Mucosa of descending colon (tissue), 3 donors: ENCODE results near the gene HS1BP3. TPM values are rescaled to one million over a fixed set of nuclear protein-coding genes. Genes with fewer than 3 reads are reported as not detected.

ENCODE experiments used
- ATAC-seq: fragments of 200-7000 bp; cut with Tn5 transposase; one replicate; pipeline ENCODE4 v1.9.1; 2020; ENCODE audit warnings: mild to moderate bottlenecking, moderate library complexity
- DNase-seq, 3 donors: peaks; one replicate each; pipeline ENCODE4 v3.0.0-alpha.2; 2020
- H3K36me3 ChIP-seq: fragments of 200-600 bp; one replicate; pipeline ENCODE4 v1.8.0; 2021; ENCODE audit warnings: low read depth, mild to moderate bottlenecking
- H3K4me1 ChIP-seq: fragments of 200-600 bp; one replicate; pipeline ENCODE4 v1.8.0; 2021; ENCODE audit warnings: low read depth, mild to moderate bottlenecking
- H3K4me3 ChIP-seq: fragments of 200-600 bp; one replicate; pipeline ENCODE4 v1.8.0; 2021; ENCODE audit warnings: mild to moderate bottlenecking
- H3K9me3 ChIP-seq: fragments of 200-600 bp; one replicate; pipeline ENCODE4 v1.8.0; 2021; ENCODE audit warnings: mild to moderate bottlenecking
- CTCF ChIP-seq: fragments of 200-600 bp; IDR thresholded peaks from one replicate; pipeline ENCODE4 v1.8.0; 2022; ENCODE audit warnings: antibody characterized with exemption, mild to moderate bottlenecking
- intact Hi-C, 2 donors: fragments of 100-400 bp; cut with DNase I in 1 of 2; cut with micrococcal nuclease in 1 of 2; formaldehyde crosslinking; loops; one replicate each; pipeline versions ENCODE4 v1.11.0 to v1.11.1; 2022; cut with DNase I, micrococcal nuclease
- total RNA-seq, 3 donors: library from RNA; stranded (reverse); fragmentation: NEBNext Ultra II Directional in 2 of 3; extraction: Animal tissue kit (Norgen Biotek cat#: 25700) in 2 of 3; gene quantifications; one replicate each; pipeline versions ENCODE4 v1.2.1 to v1.2.4, GENCODE V29; 2021 to 2023
- donor health status: DM: no; HTN: no; CAD: no; lungs with moderate emphysema.
- donor health status: DM: no; HTN: no; CAD: no.
- donor health status: DM: no; HTN: yes; CAD: no.

HS1BP3 gene
- total RNA-seq, 3 donors from 2014 or later: 28.8 to 47.0 (median 29.7) TPM

DNA sequence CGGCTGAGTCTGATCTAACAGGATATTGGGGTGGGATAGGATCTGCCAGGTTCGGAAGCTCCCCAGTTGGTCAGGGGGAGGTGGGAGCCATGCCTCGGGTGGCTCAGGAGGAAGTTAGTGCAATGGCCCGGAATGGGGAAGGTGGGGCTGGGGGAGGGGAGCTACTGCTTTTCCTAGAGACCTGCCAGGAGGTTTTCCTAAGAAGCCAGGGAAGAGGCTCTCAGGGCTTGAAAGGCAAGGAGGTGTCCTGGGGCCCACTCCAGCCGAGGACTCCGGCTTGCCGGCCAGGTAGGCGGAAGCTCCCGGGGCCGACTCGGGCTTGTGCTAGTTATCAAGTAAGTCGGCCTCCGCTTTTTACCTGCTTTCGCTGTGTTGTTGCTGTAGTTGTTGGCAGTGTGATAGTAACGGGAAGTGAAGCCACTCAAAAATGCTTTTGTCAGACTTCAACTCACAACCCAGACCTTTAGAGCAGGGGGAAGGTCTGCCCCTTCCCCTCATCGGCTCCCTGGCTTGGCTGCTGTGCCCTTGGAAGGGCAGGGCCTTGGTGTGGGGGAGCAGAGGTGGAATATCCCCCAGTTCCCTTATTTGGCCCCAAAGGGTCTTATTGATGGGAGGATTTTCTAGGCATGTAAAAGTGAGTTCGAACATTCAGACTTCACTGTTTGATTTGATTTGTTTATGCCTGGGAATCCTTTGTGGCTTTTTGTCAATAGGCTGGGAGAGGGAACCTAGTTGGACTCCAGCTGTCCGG, 21.5 kb upstream of the HS1BP3 start:
- ATAC-seq (no peak), DNase-seq (no peak)
- intact Hi-C loops: no loop called here
- Histone ChIP-seq H3K9me3 (no peaks in the 10 kb centered on the region), H3K4me3 (no peak overlapping the region), H3K4me1 (peaks cover 21% of the 10 kb centered on the region), H3K36me3 (no peaks in the 10 kb centered on the region)
- no peak for TF ChIP-seq CTCF

DNA sequence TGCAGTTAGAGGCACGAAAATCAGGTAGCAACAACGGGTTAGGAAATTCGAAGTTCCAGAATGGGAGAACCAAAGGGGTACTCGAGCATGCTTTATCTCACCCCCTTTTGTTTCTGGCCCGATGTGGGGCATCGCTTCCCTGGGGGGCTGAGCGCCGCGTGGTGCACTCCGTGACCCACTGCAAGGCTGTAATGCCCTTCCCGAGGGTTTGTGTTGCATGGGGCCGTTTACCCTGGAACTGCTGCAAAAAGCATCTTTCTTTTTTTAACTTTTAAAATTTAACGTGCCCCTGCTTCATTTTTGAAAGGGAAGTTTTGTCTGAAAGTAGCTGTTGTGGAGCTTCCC, 20.8 kb upstream of the HS1BP3 start:
- no peak for ATAC-seq
- no peak overlapping the region for H3K4me3 ChIP-seq
- intact Hi-C loops: no loop called here
- no peak for TF ChIP-seq CTCF
- peaks cover 20% of the 10 kb centered on the region for H3K4me1 ChIP-seq
- H3K9me3 ChIP-seq: no peaks in the 10 kb centered on the region
- no peaks in the 10 kb centered on the region for H3K36me3 ChIP-seq
- no peak for DNase-seq

DNA sequence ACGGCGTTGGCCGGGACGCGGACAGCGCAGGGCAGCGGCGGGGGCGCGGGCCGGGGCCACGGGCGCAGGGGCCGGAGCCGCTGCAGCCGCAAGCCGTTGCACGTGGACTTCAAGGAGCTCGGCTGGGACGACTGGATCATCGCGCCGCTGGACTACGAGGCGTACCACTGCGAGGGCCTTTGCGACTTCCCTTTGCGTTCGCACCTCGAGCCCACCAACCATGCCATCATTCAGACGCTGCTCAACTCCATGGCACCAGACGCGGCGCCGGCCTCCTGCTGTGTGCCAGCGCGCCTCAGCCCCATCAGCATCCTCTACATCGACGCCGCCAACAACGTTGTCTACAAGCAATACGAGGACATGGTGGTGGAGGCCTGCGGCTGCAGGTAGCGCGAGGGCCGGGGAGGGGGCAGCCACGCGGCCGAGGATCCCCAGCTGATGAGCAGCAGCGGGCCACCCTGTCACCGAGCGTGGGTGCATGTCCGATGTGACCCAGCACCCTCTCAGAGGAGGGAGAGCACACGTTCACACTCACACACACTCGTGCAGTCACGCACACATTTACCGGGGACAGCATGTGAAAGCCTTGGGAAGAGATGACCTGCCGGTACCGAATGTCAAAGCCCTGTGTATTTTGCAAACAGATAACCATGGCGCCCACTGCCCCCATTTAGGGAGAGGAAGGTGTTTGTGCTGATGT, 20.3 kb upstream of the HS1BP3 start:
- no peak for TF ChIP-seq CTCF
- Histone ChIP-seq H3K36me3 (no peaks in the 10 kb centered on the region), H3K9me3 (no peaks in the 10 kb centered on the region), H3K4me3 (no peak overlapping the region), H3K4me1 (peaks cover 20% of the 10 kb centered on the region)
- intact Hi-C loops: no loop called here
- DNase-seq (no peak), ATAC-seq (no peak)

GRCh38 chr2:20670315-20671035, 19.6 kb upstream of the HS1BP3 start:
- no peaks in the 10 kb centered on the region for H3K9me3 ChIP-seq
- peaks cover 21% of the 10 kb centered on the region for H3K4me1 ChIP-seq
- no peak for DNase-seq
- intact Hi-C loops: no loop called here
- no peak overlapping the region for H3K4me3 ChIP-seq
- ATAC-seq: no peak
- no peak for TF ChIP-seq CTCF
- H3K36me3 ChIP-seq: no peaks in the 10 kb centered on the region

- Histone ChIP-seq H3K36me3 (no peaks in the 10 kb centered on the region), H3K4me1 (peaks cover 22% of the 10 kb centered on the region), H3K4me3 (no peak overlapping the region), H3K9me3 (no peaks in the 10 kb centered on the region)
- TF ChIP-seq CTCF: no peak
- intact Hi-C loops: no loop called here
- ATAC-seq: no peak
- DNase-seq: no peak
These were observed 18.8 kb upstream of the HS1BP3 start for GRCh38 chr2:20669562-20670314.
